DND-41 (cell line): ENCODE results near the gene CPZ.

Experiments used
- ATAC-seq: fragments of 200-7000 bp; cut with Tn5 transposase; 3 replicates; pipeline ENCODE4 v1.9.1; 2021; ENCODE audit warnings: low read depth; ENCODE audit not compliant: insufficient read depth
- DNase-seq: peaks from one replicate; pipeline ENCODE4 v3.0.0-alpha.2; 2020
- H2AFZ ChIP-seq: 2 replicates; pipeline ENCODE4 v1.6.0; 2012; ENCODE audit warnings: low read depth, low read length
- H3K27ac ChIP-seq: 2 replicates; pipeline ENCODE4 v1.5.1; 2012; ENCODE audit warnings: low read length, inconsistent platforms
- H3K27me3 ChIP-seq: fragments of 200-600 bp; sonication (generic); 2 replicates; pipeline ENCODE4 v1.6.0; 2012; ENCODE audit warnings: low read length, mild to moderate bottlenecking, inconsistent platforms; ENCODE audit not compliant: insufficient read depth, poor library complexity
- H3K36me3 ChIP-seq: 2 replicates; pipeline ENCODE4 v1.5.1; 2012; ENCODE audit warnings: low read length, inconsistent platforms; ENCODE audit not compliant: insufficient read depth
- H3K4me1 ChIP-seq: 2 replicates; pipeline ENCODE4 v1.5.1; 2012; ENCODE audit warnings: mild to moderate bottlenecking, low read length; ENCODE audit not compliant: insufficient read depth
- H3K4me2 ChIP-seq: 2 replicates; pipeline ENCODE4 v1.6.0; 2012; ENCODE audit warnings: mild to moderate bottlenecking, moderate library complexity, low read length, inconsistent platforms; ENCODE audit not compliant: insufficient read depth
- H3K4me3 ChIP-seq, 2 experiments: fragments of 200-600 bp in 1 of 2; shearing (Covaris generic) in 1 of 2; 2 replicates each; pipeline ENCODE4 v1.5.1; 2012 to 2016; ENCODE audit warnings: inconsistent platforms in 2 of 2, low read length in 2 of 2, mild to moderate bottlenecking in 2 of 2, low read depth in 1 of 2, moderate library complexity in 1 of 2
- H3K79me2 ChIP-seq: 2 replicates; pipeline ENCODE4 v1.6.0; 2012; ENCODE audit warnings: low read length, inconsistent platforms; ENCODE audit not compliant: insufficient read depth
- H3K9ac ChIP-seq: 2 replicates; pipeline ENCODE4 v1.6.0; 2012; ENCODE audit warnings: low read depth, mild to moderate bottlenecking, inconsistent platforms, low read length, moderate library complexity
- H3K9me3 ChIP-seq: 2 replicates; pipeline ENCODE4 v1.5.1; 2012; ENCODE audit warnings: low read length, moderate library complexity, mild to moderate bottlenecking, inconsistent platforms; ENCODE audit not compliant: insufficient read depth, severe bottlenecking
- H4K20me1 ChIP-seq: 2 replicates; pipeline ENCODE4 v1.6.0; 2012; ENCODE audit warnings: low read length; ENCODE audit not compliant: insufficient read depth
- EZH2 ChIP-seq: IDR thresholded peaks from 3 replicates; pipeline ENCODE4 v1.6.1; 2012; ENCODE audit warnings: borderline replicate concordance, low read depth, mild to moderate bottlenecking, moderate library complexity, low read length, inconsistent platforms; ENCODE audit not compliant: severe bottlenecking
- TF ChIP-seq, protein P1 (sequence below): IDR thresholded peaks from 2 replicates; pipeline ENCODE4 v1.5.1; 2012; ENCODE audit warnings: borderline replicate concordance, low read length, moderate library complexity, mild to moderate bottlenecking; ENCODE audit not compliant: poor library complexity, severe bottlenecking; ENCODE audit errors: extremely low read depth

CPZ gene

DNA sequence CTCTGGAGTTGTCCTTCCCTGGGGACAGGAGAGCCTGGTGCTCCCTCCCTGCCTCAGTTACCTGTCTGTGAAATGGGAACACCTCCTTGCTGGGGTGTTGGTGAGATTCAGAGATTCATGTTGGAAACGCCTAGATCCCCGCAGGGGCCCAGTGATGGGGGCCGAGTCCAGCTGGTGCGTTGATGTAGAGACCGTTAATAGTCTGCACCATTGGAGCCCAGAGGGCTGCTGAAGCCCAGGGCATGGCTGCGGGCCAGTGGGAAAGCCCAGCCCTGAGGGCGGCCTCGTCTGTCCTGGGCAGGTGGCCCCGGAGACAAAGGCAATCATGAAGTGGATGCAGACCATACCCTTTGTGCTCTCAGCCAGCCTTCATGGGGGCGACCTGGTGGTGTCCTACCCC, 14.4 kb downstream of the CPZ start:
- no peak for DNase-seq
- H3K36me3 ChIP-seq, result no peaks in the 10 kb centered on the region

DNA sequence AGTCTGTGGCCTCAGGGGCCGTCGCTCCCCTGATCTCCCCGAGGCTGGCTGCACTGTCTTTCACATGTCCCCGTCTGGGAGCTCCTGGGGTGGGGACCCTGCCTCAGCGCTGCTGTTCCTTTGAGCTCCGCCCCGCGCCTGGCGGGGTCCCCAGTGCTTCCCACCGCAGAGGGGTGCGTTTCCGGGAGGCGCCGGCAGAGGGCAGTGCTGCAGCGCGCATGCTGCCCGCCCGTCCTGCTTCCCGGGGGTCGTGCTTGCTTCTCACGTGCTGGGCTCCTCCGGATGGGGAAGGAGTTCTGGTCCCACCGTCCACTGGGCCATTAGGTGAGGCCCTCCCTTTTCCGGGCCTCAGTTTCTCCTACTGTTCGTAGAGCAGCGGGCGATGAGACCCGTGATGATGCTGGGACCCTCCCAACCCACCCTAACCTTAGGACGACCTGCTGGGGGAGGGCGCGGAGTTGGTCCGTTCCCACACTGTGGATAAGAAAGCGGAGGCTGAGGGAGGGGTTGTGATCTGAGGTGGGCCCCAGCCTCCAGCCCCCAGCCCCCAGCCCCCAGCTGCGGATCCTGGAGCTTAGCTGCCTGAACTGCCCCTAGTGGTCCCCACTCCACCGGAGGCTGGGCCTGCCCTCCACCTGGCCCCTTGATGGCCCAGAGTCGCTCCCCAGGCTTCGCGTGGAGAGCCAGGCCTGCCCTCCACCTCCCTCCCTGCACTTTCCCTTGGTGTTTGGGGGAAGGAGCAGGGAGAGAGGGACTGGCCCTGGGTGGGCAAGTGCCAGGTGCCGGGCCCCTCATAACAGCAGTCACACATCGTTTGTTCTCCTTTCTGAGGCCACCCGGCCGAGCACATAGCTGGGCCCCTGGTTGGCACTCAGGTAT, 15.3 kb downstream of the CPZ start:
- Histone ChIP-seq H4K20me1 (peaks cover 12% of the 10 kb centered on the region), H3K27me3 (no peaks in the 10 kb centered on the region), H3K4me3 (no peak overlapping the region), H3K4me2 (no peak overlapping the region), H3K36me3 (no peaks in the 10 kb centered on the region), H3K79me2 (no peaks in the 10 kb centered on the region), H2AFZ (no peak overlapping the region), H3K4me1 (no peaks in the 10 kb centered on the region), H3K9ac (no peak overlapping the region), H3K27ac (no peak overlapping the region), H3K9me3 (no peaks in the 10 kb centered on the region)
- no peak for TF ChIP-seq EZH2
- TF ChIP-seq, protein P1, sequence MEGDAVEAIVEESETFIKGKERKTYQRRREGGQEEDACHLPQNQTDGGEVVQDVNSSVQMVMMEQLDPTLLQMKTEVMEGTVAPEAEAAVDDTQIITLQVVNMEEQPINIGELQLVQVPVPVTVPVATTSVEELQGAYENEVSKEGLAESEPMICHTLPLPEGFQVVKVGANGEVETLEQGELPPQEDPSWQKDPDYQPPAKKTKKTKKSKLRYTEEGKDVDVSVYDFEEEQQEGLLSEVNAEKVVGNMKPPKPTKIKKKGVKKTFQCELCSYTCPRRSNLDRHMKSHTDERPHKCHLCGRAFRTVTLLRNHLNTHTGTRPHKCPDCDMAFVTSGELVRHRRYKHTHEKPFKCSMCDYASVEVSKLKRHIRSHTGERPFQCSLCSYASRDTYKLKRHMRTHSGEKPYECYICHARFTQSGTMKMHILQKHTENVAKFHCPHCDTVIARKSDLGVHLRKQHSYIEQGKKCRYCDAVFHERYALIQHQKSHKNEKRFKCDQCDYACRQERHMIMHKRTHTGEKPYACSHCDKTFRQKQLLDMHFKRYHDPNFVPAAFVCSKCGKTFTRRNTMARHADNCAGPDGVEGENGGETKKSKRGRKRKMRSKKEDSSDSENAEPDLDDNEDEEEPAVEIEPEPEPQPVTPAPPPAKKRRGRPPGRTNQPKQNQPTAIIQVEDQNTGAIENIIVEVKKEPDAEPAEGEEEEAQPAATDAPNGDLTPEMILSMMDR, result peak; percentile 93
- ATAC-seq, result peak; percentile 90
- peak; percentile 64 for DNase-seq

More for the DNA sequence above, 14.4 kb downstream of the CPZ start:
- Histone ChIP-seq H3K4me1 (no peaks in the 10 kb centered on the region), H3K4me2 (no peak overlapping the region), H4K20me1 (peaks cover 14% of the 10 kb centered on the region), H3K79me2 (no peaks in the 10 kb centered on the region), H3K9ac (no peak overlapping the region), H3K9me3 (no peaks in the 10 kb centered on the region), H3K27ac (no peak overlapping the region), H2AFZ (no peak overlapping the region), H3K4me3 (no peak overlapping the region), H3K27me3 (no peaks in the 10 kb centered on the region)
- ATAC-seq, result no peak
- TF ChIP-seq, protein P1, result no peak
- TF ChIP-seq EZH2, result no peak

GRCh38 chr4:8608714-8609391, 16.3 kb downstream of the CPZ start:
- no peak for TF ChIP-seq EZH2
- TF ChIP-seq, protein P1, result no peak
- Histone ChIP-seq H3K9me3 (no peaks in the 10 kb centered on the region), H3K27me3 (no peaks in the 10 kb centered on the region), H3K4me2 (no peak overlapping the region), H3K27ac (no peak overlapping the region), H3K36me3 (no peaks in the 10 kb centered on the region), H3K4me1 (no peaks in the 10 kb centered on the region), H3K4me3 (no peak overlapping the region), H2AFZ (no peak overlapping the region), H3K79me2 (no peaks in the 10 kb centered on the region), H4K20me1 (peaks cover 12% of the 10 kb centered on the region), H3K9ac (no peak overlapping the region)
- no peak for DNase-seq
- ATAC-seq, result no peak
